ENCODE results near the gene MAB21L4.
A peak's percentile ranks its signal among the peaks of the same experiment; 100 is the strongest.

The MAB21L4 gene

DNA sequence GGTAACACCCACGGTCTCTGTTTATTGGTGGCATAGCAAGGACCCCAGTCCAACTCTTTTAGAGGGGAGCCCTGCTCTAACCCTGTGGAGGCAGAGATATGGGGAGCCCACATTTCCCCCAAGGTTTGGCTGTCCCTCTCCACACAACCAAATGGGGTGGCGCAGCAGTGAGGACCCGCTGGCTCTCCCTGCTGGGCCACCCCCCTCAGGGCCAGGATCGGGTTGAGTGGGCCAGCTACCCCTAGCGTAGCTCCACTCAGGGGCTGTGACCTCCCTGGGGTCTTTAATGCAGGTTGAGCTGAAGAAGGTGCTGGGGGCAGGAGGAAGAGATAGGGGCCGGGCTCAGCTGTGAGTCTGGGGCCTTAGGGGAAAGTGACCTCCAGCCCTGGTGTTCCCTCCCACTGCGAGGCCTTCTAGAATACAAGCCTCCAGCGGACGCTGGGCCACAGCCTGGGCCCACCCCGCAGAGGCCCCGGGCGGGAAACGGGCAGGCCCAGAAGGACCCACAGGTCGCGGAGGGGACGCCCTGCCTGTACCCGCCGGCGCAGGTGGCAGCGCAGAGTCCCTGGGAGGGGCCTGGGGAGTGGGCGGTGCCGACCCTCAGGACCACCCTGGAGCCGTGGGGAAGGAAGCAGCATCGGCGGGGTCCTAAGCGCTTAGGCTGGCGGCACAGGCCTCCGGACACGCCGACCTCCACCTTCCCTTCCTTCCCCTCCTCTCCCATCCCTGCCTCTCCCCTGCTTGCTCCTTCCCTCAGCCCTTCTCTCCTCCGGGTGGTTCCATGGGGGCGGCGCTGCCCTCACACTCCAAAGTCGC, 19.8 kb upstream of the MAB21L4 start:
- no peak for FAIRE-seq
- DNase-seq (ENCODE audit: insufficient read length) = no peak
- TF ChIP-seq POLR2AphosphoS5 (IDR thresholded peaks at IDR 0.05; ENCODE audit: low read depth, low read length) = no peak

DNA sequence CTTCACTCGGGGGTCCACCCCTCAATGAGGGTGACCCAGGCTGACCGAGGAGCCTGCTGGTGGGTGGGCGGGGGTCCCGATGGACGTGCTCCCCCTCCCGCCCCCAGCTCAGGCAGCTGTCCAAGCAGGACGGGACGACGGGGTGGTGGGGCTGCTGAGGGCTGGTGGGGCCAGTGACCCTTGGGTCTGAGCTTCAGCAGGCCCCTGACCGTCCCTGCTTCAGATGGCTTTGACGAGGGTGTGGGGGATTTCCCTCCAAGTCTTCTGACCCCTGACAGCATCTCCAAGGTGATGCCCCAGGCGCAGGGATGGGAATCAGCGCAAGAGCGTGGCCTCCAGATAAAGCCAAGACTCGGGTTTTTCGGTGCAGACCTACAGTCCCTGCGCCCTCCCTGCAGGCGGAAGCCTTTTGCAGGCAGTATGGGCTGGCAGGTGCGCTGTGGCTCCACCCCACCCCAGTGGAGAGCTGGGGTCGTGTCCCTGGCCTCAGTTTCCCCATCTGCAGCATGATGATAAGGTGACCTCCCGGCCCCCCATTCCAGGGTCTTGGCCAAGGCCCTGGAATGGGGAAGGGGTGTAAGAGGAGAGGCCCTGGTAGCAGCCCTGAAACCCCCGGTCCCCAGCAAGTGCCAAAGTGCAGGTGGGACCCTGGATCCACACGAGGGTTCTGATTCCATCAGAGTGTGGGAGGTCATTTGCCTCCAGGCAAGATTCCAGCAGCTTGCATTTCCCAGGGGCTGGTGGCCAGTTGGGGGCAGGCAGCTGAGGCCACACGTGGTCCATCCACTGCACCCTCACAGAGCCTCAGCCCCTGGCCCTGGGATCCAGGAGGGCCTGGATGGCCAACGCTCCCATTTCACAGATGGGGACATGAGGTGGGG, 18.9 kb upstream of the MAB21L4 start:
- TF ChIP-seq TAF1 (IDR thresholded peaks at IDR 0.05; ENCODE audit: borderline replicate concordance, low read depth, low read length) (no peak), POLR2AphosphoS5 (IDR thresholded peaks at IDR 0.05; ENCODE audit: low read depth, low read length) (no peak), POLR2A (IDR thresholded peaks at IDR 0.05; ENCODE audit: low read depth, low read length) (no peak)
- DNase-seq (ENCODE audit: insufficient read length) (no peak), FAIRE-seq (no peak)

DNA sequence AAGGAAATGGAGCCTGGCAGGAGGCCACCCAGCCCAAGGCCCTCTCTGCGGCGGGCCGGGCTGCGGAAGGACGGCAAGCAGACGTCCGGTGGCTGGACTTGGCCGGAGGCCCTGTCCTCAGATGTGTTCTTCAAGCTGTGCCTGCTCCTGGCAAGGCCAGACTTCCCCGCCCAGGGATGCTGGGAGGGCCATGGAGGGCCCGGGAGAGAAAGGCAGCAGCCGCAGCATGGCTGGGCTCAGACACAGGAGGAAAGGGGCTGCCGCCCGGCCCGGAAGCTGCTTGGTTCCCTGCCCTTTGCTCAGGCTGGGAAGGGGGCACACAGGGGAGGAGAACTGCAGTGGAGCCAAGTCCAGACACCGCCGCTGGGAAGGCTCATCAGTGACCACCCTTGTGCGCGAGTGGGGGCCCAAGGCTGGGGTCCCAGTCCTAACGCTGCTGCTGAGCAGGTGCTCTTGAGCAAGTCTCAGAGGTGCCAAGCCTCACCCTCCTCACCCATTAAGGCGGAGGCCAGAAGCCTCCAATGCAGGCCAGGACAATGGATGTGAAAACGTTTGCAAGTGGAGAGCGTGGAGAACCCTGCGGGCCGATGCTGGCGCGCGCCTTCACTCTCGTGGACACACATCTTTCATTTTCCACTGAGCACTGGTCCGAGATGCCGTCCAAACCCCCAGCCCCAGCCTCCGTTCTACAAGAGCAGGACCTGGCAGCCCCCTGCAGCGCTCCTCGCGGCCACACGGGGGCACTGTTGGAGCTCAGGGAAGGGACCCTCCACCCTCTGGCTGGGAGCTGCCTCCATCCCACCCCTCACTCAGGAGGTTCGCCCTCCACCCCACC, 18.1 kb upstream of the MAB21L4 start:
- DNase-seq (ENCODE audit: insufficient read length) (peak; percentile 80), FAIRE-seq (no peak)
- TF ChIP-seq TAF1 (IDR thresholded peaks at IDR 0.05; ENCODE audit: borderline replicate concordance, low read depth, low read length) (no peak), POLR2A (IDR thresholded peaks at IDR 0.05; ENCODE audit: low read depth, low read length) (no peak), POLR2AphosphoS5 (IDR thresholded peaks at IDR 0.05; ENCODE audit: low read depth, low read length) (no peak)

DNA sequence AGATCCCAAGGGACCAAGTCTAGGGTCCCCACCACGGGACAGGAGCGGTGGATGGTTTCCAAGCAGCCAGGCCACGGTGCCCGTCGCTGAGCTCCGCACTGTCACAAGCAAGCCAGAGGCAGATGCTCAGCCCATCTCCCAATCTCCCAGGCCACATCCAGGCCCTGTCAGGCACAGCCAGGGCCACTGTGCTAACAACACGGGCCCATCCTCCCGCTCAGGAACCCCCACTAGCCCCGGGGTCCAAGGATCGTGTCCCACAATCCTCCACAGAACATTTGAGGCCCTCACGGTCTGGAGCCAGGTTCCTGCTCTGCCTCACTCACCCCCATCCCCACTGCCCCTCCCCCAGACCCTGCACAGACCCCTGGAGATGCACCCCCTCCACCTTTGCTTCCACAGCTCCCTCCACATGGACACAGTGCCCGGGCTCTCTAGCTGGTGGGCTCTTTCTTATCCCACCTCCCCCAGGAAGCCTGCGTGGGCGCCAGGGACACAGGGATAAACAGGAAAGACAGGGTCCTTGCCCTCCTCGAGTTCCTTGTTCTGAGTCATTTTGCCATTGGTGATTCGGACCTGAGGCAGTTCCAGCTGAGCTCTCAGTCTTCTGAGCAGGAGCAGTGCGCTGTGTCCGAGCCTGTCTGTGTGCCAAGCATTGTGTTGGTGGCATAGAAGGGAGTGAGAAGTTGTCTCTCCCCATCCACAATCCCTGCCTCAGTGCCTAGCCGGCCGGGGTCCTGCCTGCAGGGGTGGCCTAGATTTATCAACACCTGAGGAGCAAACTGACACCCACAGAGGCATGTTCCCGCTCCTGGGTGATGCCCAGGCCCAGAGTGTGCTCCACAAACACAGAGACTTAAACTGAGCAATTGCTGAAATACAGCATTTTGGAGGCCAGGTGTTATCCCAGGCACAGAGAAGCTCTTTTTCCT, 17.2 kb upstream of the MAB21L4 start:
- FAIRE-seq = no peak
- TF ChIP-seq POLR2AphosphoS5 (IDR thresholded peaks at IDR 0.05; ENCODE audit: low read depth, low read length) (no peak), POLR2A (IDR thresholded peaks at IDR 0.05; ENCODE audit: low read depth, low read length) (no peak), TAF1 (IDR thresholded peaks at IDR 0.05; ENCODE audit: borderline replicate concordance, low read depth, low read length) (no peak)
- DNase-seq (ENCODE audit: insufficient read length) = no peak

DNA sequence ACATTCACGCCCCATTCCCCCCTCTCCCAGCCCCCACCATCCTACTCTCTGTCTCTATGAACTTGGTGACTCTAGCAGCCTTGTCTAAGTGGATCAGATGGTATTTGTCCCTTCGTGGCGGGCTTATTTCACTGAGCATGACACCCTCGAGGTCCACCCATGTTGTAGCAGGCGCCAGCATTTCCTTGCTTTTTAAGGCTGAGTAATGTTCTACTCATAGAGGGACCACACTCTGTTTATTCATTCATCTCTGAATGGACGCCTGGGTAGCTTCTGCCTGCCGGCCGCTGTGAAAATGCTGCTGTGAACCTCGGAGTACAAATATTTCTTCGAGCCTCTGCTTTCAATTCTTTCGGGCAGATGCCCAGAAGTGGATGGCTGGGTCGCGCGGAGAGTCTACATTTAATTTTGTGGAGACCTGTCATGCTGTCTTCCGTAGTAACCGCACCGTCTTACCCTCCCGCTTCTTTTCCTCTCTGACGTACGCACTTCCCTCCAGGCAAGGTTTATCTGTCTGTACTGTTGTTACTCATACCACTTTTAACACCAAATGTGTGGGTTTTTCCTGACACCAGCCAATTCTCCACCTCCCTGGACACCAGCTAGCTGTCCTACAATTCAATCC, 15.8 kb upstream of the MAB21L4 start:
- no peak for DNase-seq (ENCODE audit: insufficient read length)
- TF ChIP-seq POLR2AphosphoS5 (IDR thresholded peaks at IDR 0.05; ENCODE audit: low read depth, low read length) = no peak
- TF ChIP-seq TAF1 (IDR thresholded peaks at IDR 0.05; ENCODE audit: borderline replicate concordance, low read depth, low read length) = no peak
- TF ChIP-seq POLR2A (IDR thresholded peaks at IDR 0.05; ENCODE audit: low read depth, low read length) = no peak
- FAIRE-seq = no peak

DNA sequence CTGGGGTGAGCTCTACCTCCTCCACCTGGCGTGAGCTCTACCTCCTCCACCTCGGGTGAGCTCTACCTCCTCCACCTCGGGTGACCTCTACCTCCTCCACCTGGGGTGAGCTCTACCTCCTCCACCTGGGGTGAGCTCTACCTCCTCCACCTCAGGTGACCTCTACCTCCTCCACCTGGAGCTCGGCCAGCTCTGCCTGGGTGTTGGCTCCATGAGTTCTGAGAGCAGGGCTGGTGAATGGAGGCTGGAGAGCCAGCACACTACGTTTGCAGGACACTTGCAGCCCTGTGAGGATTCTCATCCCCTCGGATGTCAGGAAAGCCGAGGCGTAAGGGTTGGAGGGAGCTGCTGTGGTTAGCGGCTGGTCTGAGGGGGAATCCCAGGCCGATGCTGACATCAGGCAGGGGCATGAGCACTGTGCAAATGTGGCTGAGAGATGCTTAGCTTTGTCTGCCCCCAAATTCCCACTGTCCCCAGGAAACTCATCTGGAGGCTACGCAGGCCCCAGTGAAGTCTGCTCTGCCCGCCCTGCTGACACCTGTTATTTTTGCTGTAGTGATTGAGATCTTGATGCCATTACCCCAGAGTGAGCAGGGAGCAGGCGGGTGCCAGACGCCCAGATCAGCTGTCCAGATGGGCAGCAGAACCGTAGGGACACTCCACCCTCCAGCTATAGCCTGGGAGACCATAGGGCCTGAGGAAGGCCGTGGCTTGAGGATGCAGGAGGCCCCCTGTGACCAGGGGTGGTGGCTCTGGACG, 13.4 kb upstream of the MAB21L4 start:
- DNase-seq (ENCODE audit: insufficient read length) (no peak), FAIRE-seq (no peak)
- TF ChIP-seq POLR2AphosphoS5 (IDR thresholded peaks at IDR 0.05; ENCODE audit: low read depth, low read length) = no peak
- no peak for TF ChIP-seq POLR2A (IDR thresholded peaks at IDR 0.05; ENCODE audit: low read depth, low read length)
- TF ChIP-seq TAF1 (IDR thresholded peaks at IDR 0.05; ENCODE audit: borderline replicate concordance, low read depth, low read length) = no peak

DNA sequence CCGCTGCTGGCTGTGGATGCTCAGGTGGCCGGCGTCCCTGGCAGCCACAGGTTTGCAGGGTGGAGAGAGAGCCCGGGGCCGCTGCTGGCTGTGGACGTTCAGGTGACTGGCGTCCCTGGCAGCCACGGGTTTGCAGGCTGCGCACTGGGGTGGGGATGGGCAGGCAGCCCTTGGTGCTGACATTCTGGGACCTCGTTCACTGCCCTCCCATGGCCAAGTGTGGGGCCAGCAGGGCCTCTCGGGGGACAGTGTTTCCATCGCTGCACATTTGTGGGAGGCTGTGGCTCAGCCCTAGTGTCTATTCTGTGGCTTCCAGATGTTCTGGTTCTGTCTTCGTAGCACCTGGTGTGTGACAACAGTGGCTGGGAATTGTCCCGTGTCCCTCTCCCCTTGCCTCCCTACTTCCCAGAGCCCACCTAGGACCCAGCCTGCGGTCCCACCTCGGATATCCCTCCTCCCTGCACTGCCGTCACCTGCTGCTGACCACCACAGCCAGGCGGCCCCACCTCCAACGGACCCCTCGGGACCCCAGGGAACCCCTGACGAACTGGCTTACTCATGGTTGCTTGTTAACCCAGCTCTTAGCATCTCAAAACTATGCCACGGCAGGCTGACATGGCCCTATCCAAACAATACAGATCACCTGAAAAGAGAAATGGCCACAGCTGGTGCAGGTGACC, 11.1 kb upstream of the MAB21L4 start:
- no peak for DNase-seq (ENCODE audit: insufficient read length)
- no peak for TF ChIP-seq POLR2AphosphoS5 (IDR thresholded peaks at IDR 0.05; ENCODE audit: low read depth, low read length)
- no peak for TF ChIP-seq POLR2A (IDR thresholded peaks at IDR 0.05; ENCODE audit: low read depth, low read length)
- TF ChIP-seq TAF1 (IDR thresholded peaks at IDR 0.05; ENCODE audit: borderline replicate concordance, low read depth, low read length) = no peak
- no peak for FAIRE-seq

DNA sequence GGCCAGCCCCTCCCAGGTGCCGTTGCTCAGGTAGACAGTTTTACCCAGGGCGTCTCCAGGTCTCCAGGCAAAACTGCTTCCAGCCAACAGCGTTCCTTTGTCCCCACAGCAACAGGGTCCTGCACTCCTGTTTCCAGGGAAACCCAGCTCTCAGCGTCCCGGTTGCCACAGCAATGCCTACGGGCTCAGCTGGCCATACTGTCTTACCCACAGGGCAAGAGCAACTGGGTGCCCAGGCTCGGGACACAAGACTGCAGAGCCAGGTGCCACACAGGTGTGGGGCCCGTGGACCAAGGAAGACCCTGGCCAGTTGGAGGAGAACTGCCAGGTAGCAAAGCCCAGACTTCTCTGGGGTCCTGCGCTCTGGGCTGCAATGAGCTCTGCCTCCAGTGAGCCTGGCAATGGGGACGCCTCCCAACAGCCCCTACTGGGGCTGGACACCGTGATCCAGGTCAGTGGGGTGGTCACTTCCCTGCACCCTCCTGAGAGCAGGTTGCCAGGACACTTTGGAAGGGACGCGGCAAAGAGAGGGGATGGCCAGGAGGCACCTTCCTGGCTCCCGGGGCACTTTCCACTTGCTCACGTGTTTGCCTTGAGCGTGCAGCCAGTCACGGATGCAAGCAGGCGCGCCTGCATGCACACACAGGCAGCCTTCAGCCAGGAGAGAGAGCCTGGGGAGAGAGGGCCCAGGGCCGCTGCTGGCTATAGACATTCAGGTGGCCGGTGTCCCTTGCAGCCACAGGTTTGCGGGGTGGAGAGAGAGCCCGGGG, 10.4 kb upstream of the MAB21L4 start, which contains the start of gene CROCC2:
Gene CROCC2 (plus strand): TSS at position 196 of the 770 bp plus-strand sequence. CDS start 178 bp downstream, at position 374.
- TF ChIP-seq POLR2A (IDR thresholded peaks at IDR 0.05; ENCODE audit: low read depth, low read length) = no peak
- no peak for TF ChIP-seq POLR2AphosphoS5 (IDR thresholded peaks at IDR 0.05; ENCODE audit: low read depth, low read length)
- TF ChIP-seq TAF1 (IDR thresholded peaks at IDR 0.05; ENCODE audit: borderline replicate concordance, low read depth, low read length) = no peak
- FAIRE-seq (no peak), DNase-seq (ENCODE audit: insufficient read length) (no peak)
